ENCODE measurements around the gene LHX3. TPM values are rescaled to one million over a fixed set of nuclear protein-coding genes. Genes with fewer than 3 reads are reported as not detected.

Gene LHX3
- total and polyA plus RNA-seq, 10 of the 15 experiments (the other 5 are each of a cell fraction or from before 2014, with no cell fraction given) = not detected

GRCh38 chr9:136201174-136201573 lies 3.8 kb downstream of the LHX3 start:
- ATAC-seq (no peak), DNase-seq (ENCODE audit: low read depth, low spot score) (no peak), FAIRE-seq (no peak)
- ChIA-PET RAD21 (ENCODE audit: unreplicated experiment) (no interaction called here), CTCF (no interaction called here), SMC1A (ENCODE audit: uncharacterized antibody, unreplicated experiment) (interaction anchor here (0.9 kb wide), 1 partner anchor 10 kb away, joined by 3 read pairs; no protein-coding TSS in a partner anchor), POLR2A (no interaction called here)
- intact Hi-C loops (cut with micrococcal nuclease; ENCODE audit: unreplicated experiment) = no loop called here
- Histone ChIP-seq H3K79me2 (ENCODE audit: control insufficient read depth, insufficient read depth, low read length) (no peaks in the 10 kb centered on the region), H3K27me3 (replicated peaks in 1 of 2; ENCODE audit: control insufficient read depth in 2 of 2, insufficient read depth in 2 of 2, low read length in 1 of 2) (peaks cover 13 to 18% of the 10 kb centered on the region in 2 experiments; a peak in 3 of 4 replicates), H3K4me2 (ENCODE audit: control insufficient read depth, insufficient read depth) (no peak overlapping the region), H2AFZ (ENCODE audit: control insufficient read depth, low read depth, low read length) (no peak overlapping the region), H3K4me1 (ENCODE audit: control insufficient read depth, insufficient read depth, low read length) (0 out of 2 replicates have a peak, but pooled peaks cover 4% of the 10 kb centered on the region), H3K9me3 (replicated peaks; ENCODE audit: control insufficient read depth, insufficient read depth, low read length) (no peaks in the 10 kb centered on the region), H3K36me3 (ENCODE audit: control insufficient read depth in 2 of 2, insufficient read depth in 2 of 2, low read length in 1 of 2) (no peaks in the 10 kb centered on the region; a peak in 1 of 4 replicates), H3K9ac (ENCODE audit: control insufficient read depth, insufficient read depth, low read length) (no peak overlapping the region), H3K4me3 (no peak overlapping the region), H3K27ac (ENCODE audit: control insufficient read depth, insufficient read depth) (no peak overlapping the region), H4K20me1 (ENCODE audit: control insufficient read depth, insufficient read depth) (peaks cover 4% of the 10 kb centered on the region; the same call in 1 of the 2 replicates)
- 64% methylated on average over 13 of the region's 13 CpGs for WGBS (ENCODE audit: insufficient coverage, insufficient replicate concordance, low lambda C conversion rate, missing lambda C conversion rate)
- in situ Hi-C loops (cut with MboI) = no loop called here
- no TSS peak for BruUV-seq (replicated peaks)
- no peak for TF ChIP-seq BMI1 (IDR thresholded peaks at IDR 0.05; ENCODE audit: borderline replicate concordance)
- TF ChIP-seq, protein P1, sequence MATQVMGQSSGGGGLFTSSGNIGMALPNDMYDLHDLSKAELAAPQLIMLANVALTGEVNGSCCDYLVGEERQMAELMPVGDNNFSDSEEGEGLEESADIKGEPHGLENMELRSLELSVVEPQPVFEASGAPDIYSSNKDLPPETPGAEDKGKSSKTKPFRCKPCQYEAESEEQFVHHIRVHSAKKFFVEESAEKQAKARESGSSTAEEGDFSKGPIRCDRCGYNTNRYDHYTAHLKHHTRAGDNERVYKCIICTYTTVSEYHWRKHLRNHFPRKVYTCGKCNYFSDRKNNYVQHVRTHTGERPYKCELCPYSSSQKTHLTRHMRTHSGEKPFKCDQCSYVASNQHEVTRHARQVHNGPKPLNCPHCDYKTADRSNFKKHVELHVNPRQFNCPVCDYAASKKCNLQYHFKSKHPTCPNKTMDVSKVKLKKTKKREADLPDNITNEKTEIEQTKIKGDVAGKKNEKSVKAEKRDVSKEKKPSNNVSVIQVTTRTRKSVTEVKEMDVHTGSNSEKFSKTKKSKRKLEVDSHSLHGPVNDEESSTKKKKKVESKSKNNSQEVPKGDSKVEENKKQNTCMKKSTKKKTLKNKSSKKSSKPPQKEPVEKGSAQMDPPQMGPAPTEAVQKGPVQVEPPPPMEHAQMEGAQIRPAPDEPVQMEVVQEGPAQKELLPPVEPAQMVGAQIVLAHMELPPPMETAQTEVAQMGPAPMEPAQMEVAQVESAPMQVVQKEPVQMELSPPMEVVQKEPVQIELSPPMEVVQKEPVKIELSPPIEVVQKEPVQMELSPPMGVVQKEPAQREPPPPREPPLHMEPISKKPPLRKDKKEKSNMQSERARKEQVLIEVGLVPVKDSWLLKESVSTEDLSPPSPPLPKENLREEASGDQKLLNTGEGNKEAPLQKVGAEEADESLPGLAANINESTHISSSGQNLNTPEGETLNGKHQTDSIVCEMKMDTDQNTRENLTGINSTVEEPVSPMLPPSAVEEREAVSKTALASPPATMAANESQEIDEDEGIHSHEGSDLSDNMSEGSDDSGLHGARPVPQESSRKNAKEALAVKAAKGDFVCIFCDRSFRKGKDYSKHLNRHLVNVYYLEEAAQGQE (IDR thresholded peaks at IDR 0.05; ENCODE audit: low read depth, low read length) = no peak
- no peak for TF ChIP-seq ZNF217 (IDR thresholded peaks at IDR 0.05)
- TF ChIP-seq USF1 (IDR thresholded peaks at IDR 0.05; ENCODE audit: borderline replicate concordance, extremely low read length, insufficient read depth, low read depth, low read length) = no peak
- no peak for TF ChIP-seq CEBPZ (IDR thresholded peaks at IDR 0.05; ENCODE audit: low read depth, low read length)
- no peak for TF ChIP-seq MYB (IDR thresholded peaks at IDR 0.05; ENCODE audit: borderline replicate concordance, low read depth, low read length)

Data from GM12878 (cell line).